Neural cell (in vitro differentiated cells): Measurements from ENCODE around the gene THRB. TPM values are rescaled to one million over a fixed set of nuclear protein-coding genes. Genes with fewer than 3 reads are reported as not detected.
A peak's percentile ranks its signal among the peaks of the same experiment; 100 is the strongest.

ENCODE experiments used
- H2AFZ ChIP-seq: fragments of 200-600, 300-800 bp; sonication (generic), shearing (Covaris generic); 2 replicates; pipeline ENCODE4 v1.6.0; 2014; ENCODE audit warnings: low read depth, mild to moderate bottlenecking, antibody characterized with exemption, low read length, moderate library complexity
- H3F3A ChIP-seq: fragments of 200-600 bp; shearing (Covaris generic); 2 replicates; pipeline ENCODE4 v1.6.1; 2016; ENCODE audit warnings: mild to moderate bottlenecking, moderate library complexity, mixed read lengths, antibody characterized with exemption, low read length; ENCODE audit not compliant: insufficient read depth, poor library complexity, severe bottlenecking
- H3K27ac ChIP-seq: fragments of 200-600, 300-800 bp; sonication (generic), shearing (Covaris generic); 2 replicates; pipeline ENCODE4 v1.5.1; 2014; ENCODE audit warnings: mild to moderate bottlenecking, low read length, moderate library complexity
- H3K27me3 ChIP-seq: fragments of 300-800, 200-600 bp; sonication (generic), shearing (Covaris generic); 2 replicates; pipeline ENCODE4 v1.6.0; 2014; ENCODE audit warnings: mild to moderate bottlenecking, low read depth, low read length, moderate library complexity; ENCODE audit not compliant: insufficient read depth
- H3K36me3 ChIP-seq: fragments of 300-800, 200-600 bp; sonication (generic), shearing (Covaris generic); 2 replicates; pipeline ENCODE4 v1.5.1; 2014; ENCODE audit warnings: mild to moderate bottlenecking, antibody characterized with exemption, low read length, moderate library complexity; ENCODE audit not compliant: insufficient read depth
- H3K4me2 ChIP-seq: fragments of 300-800, 200-600 bp; sonication (generic), shearing (Covaris generic); 2 replicates; pipeline ENCODE4 v1.6.0; 2014; ENCODE audit warnings: mild to moderate bottlenecking, low read length
- H3K4me3 ChIP-seq: fragments of 300-800, 200-600 bp; sonication (generic), shearing (Covaris generic); 2 replicates; pipeline ENCODE4 v1.5.1; 2014; ENCODE audit warnings: mild to moderate bottlenecking, low read length, moderate library complexity
- H3K79me2 ChIP-seq: fragments of 200-600 bp; shearing (Covaris generic); replicated peaks from 2 replicates; pipeline ENCODE4 v1.6.0; 2014; ENCODE audit warnings: mild to moderate bottlenecking, low read length, moderate library complexity; ENCODE audit not compliant: insufficient read depth
- H3K9ac ChIP-seq: fragments of 300-800, 200-600 bp; sonication (generic), shearing (Covaris generic); 2 replicates; pipeline ENCODE4 v1.6.1; 2016; ENCODE audit warnings: mild to moderate bottlenecking, low read length, mixed read lengths
- H3K9me2 ChIP-seq: fragments of 200-600 bp; shearing (Covaris generic); 2 replicates; pipeline ENCODE4 v1.6.1; 2016; ENCODE audit warnings: mild to moderate bottlenecking, low read length, mixed read lengths; ENCODE audit not compliant: insufficient read depth
- H3K9me3 ChIP-seq: fragments of 200-600, 300-800 bp; sonication (generic), shearing (Covaris generic); 2 replicates; pipeline ENCODE4 v1.6.1; 2016; ENCODE audit warnings: mild to moderate bottlenecking, mixed run types, low read length, moderate library complexity, mixed read lengths
- H4K20me1 ChIP-seq: fragments of 200-600 bp; shearing (Covaris generic); 2 replicates; pipeline ENCODE4 v1.6.1; 2016; ENCODE audit warnings: mild to moderate bottlenecking, mixed run types; ENCODE audit not compliant: insufficient read depth
- CTCF ChIP-seq: fragments of 450-650 bp; IDR thresholded peaks from 2 replicates; pipeline ENCODE4 v1.5.1; 2014; ENCODE audit warnings: antibody characterized with exemption, mild to moderate bottlenecking, moderate library complexity; ENCODE audit not compliant: poor library complexity, severe bottlenecking
- EP300 ChIP-seq: fragments of 450-650 bp; conservative IDR thresholded peaks from 2 replicates; pipeline ENCODE4 v1.6.1; 2014; ENCODE audit warnings: antibody characterized with exemption, mild to moderate bottlenecking, moderate library complexity; ENCODE audit not compliant: poor library complexity, severe bottlenecking
- EZH2 ChIP-seq: fragments of 200-600, 300-800 bp; shearing (Covaris generic), sonication (generic); IDR thresholded peaks from 2 replicates; pipeline ENCODE4 v1.6.1; 2014; ENCODE audit warnings: antibody characterized with exemption, low read length, borderline replicate concordance, mild to moderate bottlenecking; ENCODE audit not compliant: insufficient read depth, poor library complexity, severe bottlenecking
- MXI1 ChIP-seq: fragments of 450-650 bp; conservative IDR thresholded peaks from 2 replicates; pipeline ENCODE4 v1.6.1; 2014; ENCODE audit warnings: antibody characterized with exemption, mild to moderate bottlenecking; ENCODE audit not compliant: poor library complexity, severe bottlenecking
- POLR2AphosphoS5 ChIP-seq: IDR thresholded peaks from 2 replicates; pipeline ENCODE4 v1.6.1; 2012
- REST ChIP-seq: IDR thresholded peaks from 2 replicates; pipeline ENCODE4 v1.6.1; 2012; ENCODE audit warnings: borderline replicate concordance
- TAF1 ChIP-seq: IDR thresholded peaks from 2 replicates; pipeline ENCODE4 v1.6.1; 2012; ENCODE audit warnings: low read depth
- polyA plus RNA-seq: library from polyadenylated mRNA; depleted of rRNA; stranded (reverse); fragments of >200 nt; gene quantifications from 2 replicates; pipeline ENCODE4 v1.2.3, GENCODE V29; 2014

THRB gene
- polyA plus RNA-seq, 1 donor from 2014 or later: 1.7 TPM

DNA sequence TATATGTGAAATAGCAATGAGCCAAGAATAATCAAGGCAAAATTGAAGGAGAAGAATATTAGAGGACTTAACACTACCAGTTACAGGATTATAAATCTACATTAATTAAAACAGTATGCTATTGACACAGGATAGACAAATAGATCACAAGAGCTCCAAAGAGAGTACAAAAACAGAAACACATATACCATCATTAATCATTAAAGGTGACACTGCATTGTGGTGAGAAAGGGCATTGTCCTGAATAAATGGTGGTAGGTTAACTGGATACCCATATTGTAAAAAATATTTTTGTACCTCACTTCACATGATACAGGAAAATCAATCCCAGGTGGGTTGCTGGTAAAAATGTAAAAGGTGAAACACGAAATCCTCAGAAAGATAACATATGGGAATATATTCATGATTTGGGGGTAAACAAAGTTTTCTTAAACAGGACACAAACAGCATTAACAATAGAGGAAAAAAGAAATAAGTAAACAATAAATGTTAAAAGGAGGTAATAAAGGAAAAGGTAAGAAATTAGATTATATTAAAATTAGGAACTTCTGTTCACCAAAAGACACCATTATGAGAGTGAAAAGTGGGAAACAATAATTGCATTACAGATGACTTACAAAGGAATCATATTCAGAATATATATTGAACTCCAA, 145.2 kb downstream of the THRB start:
- Histone ChIP-seq H3K4me2 (no peak overlapping the region), H3K79me2 (no peaks in the 10 kb centered on the region), H2AFZ (no peak overlapping the region), H3K27ac (no peak overlapping the region), H3F3A (no peaks in the 10 kb centered on the region), H3K9me2 (no peaks in the 10 kb centered on the region), H3K36me3 (no peaks in the 10 kb centered on the region), H3K9me3 (no peaks in the 10 kb centered on the region), H3K4me3 (no peak overlapping the region), H3K9ac (no peak overlapping the region), H3K27me3 (no peaks in the 10 kb centered on the region), H4K20me1 (no peaks in the 10 kb centered on the region)
- TF ChIP-seq EZH2: no peak

DNA sequence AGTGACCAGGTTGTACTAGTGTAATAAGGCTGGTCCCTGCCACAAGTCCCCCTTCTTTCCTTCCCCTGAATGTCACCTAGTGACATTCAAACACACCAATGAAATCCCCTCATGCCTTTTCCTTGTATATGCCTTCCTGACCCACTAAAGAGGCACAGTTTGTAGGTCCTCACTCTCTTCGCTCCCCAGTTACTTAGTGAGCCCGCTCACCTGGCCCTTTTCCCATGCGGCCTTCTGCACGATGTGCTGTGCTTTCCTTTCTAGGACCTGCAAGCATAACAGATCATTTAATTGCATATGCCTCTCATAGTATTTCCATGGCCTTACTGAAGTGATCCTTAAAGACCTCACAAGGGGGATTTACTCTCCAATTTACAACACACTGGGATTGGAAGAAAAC, 146.3 kb downstream of the THRB start:
- Histone ChIP-seq H3K9me3 (no peaks in the 10 kb centered on the region), H3K4me3 (no peak overlapping the region), H3K9ac (no peak overlapping the region), H2AFZ (no peak overlapping the region), H3K79me2 (no peaks in the 10 kb centered on the region), H3K36me3 (no peaks in the 10 kb centered on the region), H3K27ac (no peak overlapping the region), H3K4me2 (no peak overlapping the region), H3K27me3 (no peaks in the 10 kb centered on the region), H3F3A (no peaks in the 10 kb centered on the region), H4K20me1 (no peaks in the 10 kb centered on the region), H3K9me2 (no peaks in the 10 kb centered on the region)
- TF ChIP-seq TAF1: no peak
- TF ChIP-seq EZH2: no peak
- no peak for TF ChIP-seq CTCF

DNA sequence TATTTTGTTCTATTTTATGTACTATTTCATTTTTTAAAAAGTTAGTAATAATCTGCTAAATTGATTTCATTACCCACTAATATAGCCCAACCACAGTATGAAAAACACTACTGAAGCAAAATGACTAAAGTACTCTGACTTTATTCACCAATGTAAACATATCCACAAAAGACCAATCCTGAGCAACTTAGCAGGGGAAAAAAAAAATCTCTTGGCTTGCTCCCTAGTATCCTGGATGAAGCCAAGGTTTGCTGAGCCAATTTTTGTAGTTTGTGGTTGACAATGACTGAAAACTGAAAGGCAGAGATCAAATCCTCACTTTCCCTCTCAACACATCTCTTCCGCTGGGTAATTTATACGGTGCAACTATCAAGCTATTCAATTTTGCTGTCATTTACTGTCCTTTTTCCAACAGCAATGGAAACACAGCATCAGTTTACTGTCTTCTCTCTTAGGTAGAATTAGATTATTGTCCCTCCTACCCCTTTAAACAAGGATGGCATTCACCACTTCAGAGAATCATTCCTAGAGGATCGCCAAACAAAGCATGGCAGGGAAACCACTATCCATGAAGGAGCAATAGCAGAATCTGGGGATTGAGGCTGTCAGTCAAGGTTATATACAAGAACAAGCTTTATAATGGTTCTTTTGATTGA, 149.7 kb downstream of the THRB start:
- Histone ChIP-seq H3K4me2 (no peak overlapping the region), H3K9me2 (no peaks in the 10 kb centered on the region), H3K79me2 (no peaks in the 10 kb centered on the region), H3K4me3 (no peak overlapping the region), H3K9me3 (no peaks in the 10 kb centered on the region), H3K9ac (no peak overlapping the region), H4K20me1 (no peaks in the 10 kb centered on the region), H3K27ac (no peak overlapping the region), H3F3A (no peaks in the 10 kb centered on the region), H2AFZ (no peak overlapping the region), H3K36me3 (no peaks in the 10 kb centered on the region), H3K27me3 (no peaks in the 10 kb centered on the region)
- TF ChIP-seq POLR2AphosphoS5: peak; percentile 63
- peak; percentile 70 for TF ChIP-seq REST
- peak; percentile 86 for TF ChIP-seq EP300
- TF ChIP-seq CTCF: no peak
- TF ChIP-seq MXI1: no peak
